GM23338 (cell line): ENCODE data around the gene HSPBAP1. TPM values are rescaled to one million over a fixed set of nuclear protein-coding genes. Genes with fewer than 3 reads are reported as not detected.

ENCODE experiments used
- ATAC-seq: fragments of 200-7000 bp; cut with Tn5 transposase; 3 replicates; pipeline ENCODE4 v1.9.1; 2020
- DNase-seq: peaks from one replicate; pipeline ENCODE4 v3.0.0-alpha.2; 2015; ENCODE audit warnings: low spot score
- H2AFZ ChIP-seq: fragments of 200-600 bp; sonication (generic); 2 replicates; pipeline ENCODE4 v1.8.0; 2016; ENCODE audit warnings: antibody characterized with exemption, mild to moderate bottlenecking, moderate library complexity
- H3F3A ChIP-seq: fragments of 200-600 bp; sonication (generic); replicated peaks from 2 replicates; pipeline ENCODE4 v1.8.0; 2017; ENCODE audit warnings: antibody characterized with exemption, mixed run types, low read depth
- H3K27ac ChIP-seq: fragments of 200-600 bp; sonication (generic); 2 replicates; pipeline ENCODE4 v1.6.1; 2016; ENCODE audit warnings: low read depth
- H3K27me3 ChIP-seq: fragments of 200-600 bp; sonication (generic); 2 replicates; pipeline ENCODE4 v1.8.0; 2016; ENCODE audit warnings: mild to moderate bottlenecking, mixed run types, moderate library complexity; ENCODE audit not compliant: insufficient read depth
- H3K36me3 ChIP-seq: fragments of 200-600 bp; sonication (generic); 2 replicates; pipeline ENCODE4 v1.8.0; 2016; ENCODE audit warnings: mild to moderate bottlenecking; ENCODE audit not compliant: insufficient read depth
- H3K4me1 ChIP-seq: fragments of 200-600 bp; sonication (generic); 2 replicates; pipeline ENCODE4 v1.8.0; 2016; ENCODE audit warnings: mild to moderate bottlenecking, moderate library complexity; ENCODE audit not compliant: insufficient read depth
- H3K4me2 ChIP-seq: fragments of 200-600 bp; sonication (generic); 2 replicates; pipeline ENCODE4 v1.7.1; 2017; ENCODE audit warnings: mixed run types
- H3K4me3 ChIP-seq: fragments of 200-600 bp; sonication (generic); 2 replicates; pipeline ENCODE4 v1.6.1; 2016; ENCODE audit warnings: mixed run types
- H3K79me2 ChIP-seq: fragments of 200-600 bp; sonication (generic); replicated peaks from 2 replicates; pipeline ENCODE4 v1.8.0; 2017; ENCODE audit warnings: mild to moderate bottlenecking; ENCODE audit not compliant: insufficient read depth
- H3K9me2 ChIP-seq: fragments of 200-600 bp; sonication (generic); 2 replicates; pipeline ENCODE4 v1.8.0; 2017; ENCODE audit not compliant: insufficient read depth
- H4K20me1 ChIP-seq: fragments of 200-600 bp; sonication (generic); replicated peaks from 2 replicates; pipeline ENCODE4 v1.8.0; 2017; ENCODE audit warnings: mild to moderate bottlenecking; ENCODE audit not compliant: insufficient read depth
- H3K27ac Mint-ChIP-seq: 2 replicates; pipeline ENCODE4 v1.8.0; 2020; ENCODE audit warnings: inconsistent platforms, mild to moderate bottlenecking, moderate library complexity, mixed read lengths
- H3K27me3 Mint-ChIP-seq: 3 replicates; pipeline ENCODE4 v1.8.0; 2022; ENCODE audit warnings: low read depth, mild to moderate bottlenecking, moderate library complexity, mixed read lengths, inconsistent platforms; ENCODE audit not compliant: insufficient read depth, poor library complexity
- H3K36me3 Mint-ChIP-seq: 3 replicates; pipeline ENCODE4 v1.8.0; 2021; ENCODE audit warnings: low read depth, mild to moderate bottlenecking, inconsistent platforms, moderate library complexity, mixed read lengths
- H3K4me1 Mint-ChIP-seq: 3 replicates; pipeline ENCODE4 v1.8.0; 2020; ENCODE audit warnings: mild to moderate bottlenecking, inconsistent platforms, mixed read lengths
- H3K4me3 Mint-ChIP-seq: 3 replicates; pipeline ENCODE4 v1.8.0; 2021; ENCODE audit warnings: moderate library complexity, mild to moderate bottlenecking, inconsistent platforms, mixed read lengths
- H3K9me3 Mint-ChIP-seq: 3 replicates; pipeline ENCODE4 v1.8.0; 2020; ENCODE audit warnings: moderate library complexity, mild to moderate bottlenecking, inconsistent platforms, mixed read lengths
- CREB1 ChIP-seq: fragments of 250-450 bp; sonication (Bioruptor Pico); IDR thresholded peaks from 2 replicates; pipeline ENCODE4 v1.5.0; 2020; ENCODE audit warnings: low read depth, mild to moderate bottlenecking, moderate library complexity
- EZH2phosphoT487 ChIP-seq: fragments of 200-600 bp; sonication (generic); IDR thresholded peaks from one replicate; pipeline ENCODE4 v1.8.1; 2018; ENCODE audit warnings: antibody characterized with exemption; ENCODE audit not compliant: unreplicated experiment
- POLR2AphosphoS5 ChIP-seq: IDR thresholded peaks from 2 replicates; pipeline ENCODE4 v1.6.1; 2016; ENCODE audit warnings: antibody characterized with exemption, low read depth
- STAT1 ChIP-seq: IDR thresholded peaks from one replicate; pipeline ENCODE4 v1.6.1; 2016; ENCODE audit warnings: antibody characterized with exemption; ENCODE audit not compliant: unreplicated experiment
- ZNF331 ChIP-seq: fragments of 250-450 bp; sonication (Bioruptor Pico); IDR thresholded peaks from 2 replicates; pipeline ENCODE4 v1.5.0; 2020; ENCODE audit warnings: low read depth, mild to moderate bottlenecking, moderate library complexity
- polyA plus RNA-seq: library from polyadenylated mRNA; unstranded; fragments of >200 nt; fragmentation: Nextera tagmentation; extraction: Ambion mirVana; gene quantifications from 2 replicates; pipeline ENCODE4 v1.2.1, GENCODE V29; 2016
- total RNA-seq: library from RNA; depleted of rRNA; stranded (reverse); fragments of >200 nt; shearing (Covaris generic); gene quantifications from 2 replicates; pipeline ENCODE4 v1.2.3, GENCODE V29; 2014
- TF ChIP-seq, protein P1 (sequence below), 2 experiments: fragments of 200-600 bp in 1 of 2; sonication (generic) in 1 of 2; conservative IDR thresholded peaks; 2 replicates each; pipeline versions ENCODE4 v1.5.1 to v1.6.1; 2016 to 2017; ENCODE audit warnings: antibody characterized with exemption in 2 of 2, low read depth in 2 of 2, mild to moderate bottlenecking in 2 of 2, moderate library complexity in 1 of 2
- TF ChIP-seq, protein P2 (sequence below): IDR thresholded peaks from one replicate; pipeline ENCODE4 v1.6.1; 2018; ENCODE audit warnings: antibody characterized with exemption; ENCODE audit not compliant: unreplicated experiment
- TF ChIP-seq, protein P3 (sequence below): fragments of 250-450 bp; sonication (Bioruptor Pico); IDR thresholded peaks from 2 replicates; pipeline ENCODE4 v1.5.0; 2020; ENCODE audit warnings: mild to moderate bottlenecking, moderate library complexity

HSPBAP1 gene
- total and polyA plus RNA-seq, 2 experiments from 2014 or later: 8.0 to 11.7 TPM

DNA sequence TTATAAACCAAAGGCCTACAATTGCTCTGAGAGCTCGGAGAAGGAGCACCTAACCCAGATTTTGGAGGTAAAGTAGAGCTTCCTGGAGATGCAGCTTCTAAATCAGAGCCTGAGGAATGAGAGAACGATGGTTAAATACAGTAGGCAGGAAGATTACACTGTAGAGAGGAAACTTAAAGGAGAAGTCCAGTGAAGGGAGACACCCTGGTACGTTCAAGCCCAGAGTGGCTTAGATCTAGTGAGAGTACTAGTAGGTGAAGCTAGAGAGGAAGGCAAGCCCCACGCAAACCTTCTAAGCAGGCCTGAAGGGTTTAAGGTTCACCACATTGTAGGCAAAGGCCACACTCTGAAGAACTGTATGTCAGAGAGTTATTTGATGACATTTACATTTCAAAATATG lies 34.6 kb upstream of the HSPBAP1 start (continued):
- TF ChIP-seq, protein P1, sequence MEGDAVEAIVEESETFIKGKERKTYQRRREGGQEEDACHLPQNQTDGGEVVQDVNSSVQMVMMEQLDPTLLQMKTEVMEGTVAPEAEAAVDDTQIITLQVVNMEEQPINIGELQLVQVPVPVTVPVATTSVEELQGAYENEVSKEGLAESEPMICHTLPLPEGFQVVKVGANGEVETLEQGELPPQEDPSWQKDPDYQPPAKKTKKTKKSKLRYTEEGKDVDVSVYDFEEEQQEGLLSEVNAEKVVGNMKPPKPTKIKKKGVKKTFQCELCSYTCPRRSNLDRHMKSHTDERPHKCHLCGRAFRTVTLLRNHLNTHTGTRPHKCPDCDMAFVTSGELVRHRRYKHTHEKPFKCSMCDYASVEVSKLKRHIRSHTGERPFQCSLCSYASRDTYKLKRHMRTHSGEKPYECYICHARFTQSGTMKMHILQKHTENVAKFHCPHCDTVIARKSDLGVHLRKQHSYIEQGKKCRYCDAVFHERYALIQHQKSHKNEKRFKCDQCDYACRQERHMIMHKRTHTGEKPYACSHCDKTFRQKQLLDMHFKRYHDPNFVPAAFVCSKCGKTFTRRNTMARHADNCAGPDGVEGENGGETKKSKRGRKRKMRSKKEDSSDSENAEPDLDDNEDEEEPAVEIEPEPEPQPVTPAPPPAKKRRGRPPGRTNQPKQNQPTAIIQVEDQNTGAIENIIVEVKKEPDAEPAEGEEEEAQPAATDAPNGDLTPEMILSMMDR (conservative IDR thresholded peaks at IDR 0.05; ENCODE audit: low read depth in 2 of 2): no peak
- TF ChIP-seq ZNF331 (CRISPR knock-in tag) (no peak), CREB1 (no peak), STAT1 (no peak)

DNA sequence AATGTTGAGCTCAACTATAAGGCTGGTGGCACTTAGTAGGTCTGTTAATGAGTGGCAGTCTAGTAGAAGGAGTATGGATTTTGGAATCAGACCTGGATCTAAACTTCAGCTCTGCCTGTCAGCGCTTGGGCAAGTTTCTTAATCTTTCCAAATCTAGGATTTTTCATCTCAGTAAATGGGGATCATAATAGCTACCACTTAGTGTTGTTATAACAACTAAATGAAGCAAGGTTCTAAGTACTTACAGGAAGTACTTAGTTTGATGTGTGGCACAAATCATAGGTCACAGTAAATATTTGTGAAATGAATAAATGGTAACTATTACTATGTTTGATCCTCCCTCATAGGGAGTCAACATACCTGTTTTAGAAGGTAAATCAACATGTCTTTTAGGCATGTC lies 32.6 kb upstream of the HSPBAP1 start:
- H3K27ac Mint-ChIP-seq: no peak overlapping the region
- Histone ChIP-seq H4K20me1 (no peaks in the 10 kb centered on the region; the same call in 1 of the 2 replicates), H3F3A (no peaks in the 10 kb centered on the region), H3K4me1 (no peaks in the 10 kb centered on the region), H3K4me2 (no peak overlapping the region), H3K27ac (no peak overlapping the region), H3K9me2 (no peaks in the 10 kb centered on the region), H3K36me3 (no peaks in the 10 kb centered on the region), H2AFZ (no peak overlapping the region), H3K4me3 (no peak overlapping the region), H3K79me2 (no peaks in the 10 kb centered on the region), H3K27me3 (no peaks in the 10 kb centered on the region)
- H3K4me3 Mint-ChIP-seq: no peak overlapping the region
- peaks cover 3% of the 10 kb centered on the region for H3K27me3 Mint-ChIP-seq
- TF ChIP-seq POLR2AphosphoS5 (no peak), ZNF331 (CRISPR knock-in tag) (no peak), EZH2phosphoT487 (no peak), CREB1 (no peak)
- TF ChIP-seq, protein P2, sequence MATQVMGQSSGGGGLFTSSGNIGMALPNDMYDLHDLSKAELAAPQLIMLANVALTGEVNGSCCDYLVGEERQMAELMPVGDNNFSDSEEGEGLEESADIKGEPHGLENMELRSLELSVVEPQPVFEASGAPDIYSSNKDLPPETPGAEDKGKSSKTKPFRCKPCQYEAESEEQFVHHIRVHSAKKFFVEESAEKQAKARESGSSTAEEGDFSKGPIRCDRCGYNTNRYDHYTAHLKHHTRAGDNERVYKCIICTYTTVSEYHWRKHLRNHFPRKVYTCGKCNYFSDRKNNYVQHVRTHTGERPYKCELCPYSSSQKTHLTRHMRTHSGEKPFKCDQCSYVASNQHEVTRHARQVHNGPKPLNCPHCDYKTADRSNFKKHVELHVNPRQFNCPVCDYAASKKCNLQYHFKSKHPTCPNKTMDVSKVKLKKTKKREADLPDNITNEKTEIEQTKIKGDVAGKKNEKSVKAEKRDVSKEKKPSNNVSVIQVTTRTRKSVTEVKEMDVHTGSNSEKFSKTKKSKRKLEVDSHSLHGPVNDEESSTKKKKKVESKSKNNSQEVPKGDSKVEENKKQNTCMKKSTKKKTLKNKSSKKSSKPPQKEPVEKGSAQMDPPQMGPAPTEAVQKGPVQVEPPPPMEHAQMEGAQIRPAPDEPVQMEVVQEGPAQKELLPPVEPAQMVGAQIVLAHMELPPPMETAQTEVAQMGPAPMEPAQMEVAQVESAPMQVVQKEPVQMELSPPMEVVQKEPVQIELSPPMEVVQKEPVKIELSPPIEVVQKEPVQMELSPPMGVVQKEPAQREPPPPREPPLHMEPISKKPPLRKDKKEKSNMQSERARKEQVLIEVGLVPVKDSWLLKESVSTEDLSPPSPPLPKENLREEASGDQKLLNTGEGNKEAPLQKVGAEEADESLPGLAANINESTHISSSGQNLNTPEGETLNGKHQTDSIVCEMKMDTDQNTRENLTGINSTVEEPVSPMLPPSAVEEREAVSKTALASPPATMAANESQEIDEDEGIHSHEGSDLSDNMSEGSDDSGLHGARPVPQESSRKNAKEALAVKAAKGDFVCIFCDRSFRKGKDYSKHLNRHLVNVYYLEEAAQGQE: no peak
- TF ChIP-seq, protein P1 (conservative IDR thresholded peaks at IDR 0.05; ENCODE audit: low read depth in 2 of 2): no peak
- TF ChIP-seq, protein P3, sequence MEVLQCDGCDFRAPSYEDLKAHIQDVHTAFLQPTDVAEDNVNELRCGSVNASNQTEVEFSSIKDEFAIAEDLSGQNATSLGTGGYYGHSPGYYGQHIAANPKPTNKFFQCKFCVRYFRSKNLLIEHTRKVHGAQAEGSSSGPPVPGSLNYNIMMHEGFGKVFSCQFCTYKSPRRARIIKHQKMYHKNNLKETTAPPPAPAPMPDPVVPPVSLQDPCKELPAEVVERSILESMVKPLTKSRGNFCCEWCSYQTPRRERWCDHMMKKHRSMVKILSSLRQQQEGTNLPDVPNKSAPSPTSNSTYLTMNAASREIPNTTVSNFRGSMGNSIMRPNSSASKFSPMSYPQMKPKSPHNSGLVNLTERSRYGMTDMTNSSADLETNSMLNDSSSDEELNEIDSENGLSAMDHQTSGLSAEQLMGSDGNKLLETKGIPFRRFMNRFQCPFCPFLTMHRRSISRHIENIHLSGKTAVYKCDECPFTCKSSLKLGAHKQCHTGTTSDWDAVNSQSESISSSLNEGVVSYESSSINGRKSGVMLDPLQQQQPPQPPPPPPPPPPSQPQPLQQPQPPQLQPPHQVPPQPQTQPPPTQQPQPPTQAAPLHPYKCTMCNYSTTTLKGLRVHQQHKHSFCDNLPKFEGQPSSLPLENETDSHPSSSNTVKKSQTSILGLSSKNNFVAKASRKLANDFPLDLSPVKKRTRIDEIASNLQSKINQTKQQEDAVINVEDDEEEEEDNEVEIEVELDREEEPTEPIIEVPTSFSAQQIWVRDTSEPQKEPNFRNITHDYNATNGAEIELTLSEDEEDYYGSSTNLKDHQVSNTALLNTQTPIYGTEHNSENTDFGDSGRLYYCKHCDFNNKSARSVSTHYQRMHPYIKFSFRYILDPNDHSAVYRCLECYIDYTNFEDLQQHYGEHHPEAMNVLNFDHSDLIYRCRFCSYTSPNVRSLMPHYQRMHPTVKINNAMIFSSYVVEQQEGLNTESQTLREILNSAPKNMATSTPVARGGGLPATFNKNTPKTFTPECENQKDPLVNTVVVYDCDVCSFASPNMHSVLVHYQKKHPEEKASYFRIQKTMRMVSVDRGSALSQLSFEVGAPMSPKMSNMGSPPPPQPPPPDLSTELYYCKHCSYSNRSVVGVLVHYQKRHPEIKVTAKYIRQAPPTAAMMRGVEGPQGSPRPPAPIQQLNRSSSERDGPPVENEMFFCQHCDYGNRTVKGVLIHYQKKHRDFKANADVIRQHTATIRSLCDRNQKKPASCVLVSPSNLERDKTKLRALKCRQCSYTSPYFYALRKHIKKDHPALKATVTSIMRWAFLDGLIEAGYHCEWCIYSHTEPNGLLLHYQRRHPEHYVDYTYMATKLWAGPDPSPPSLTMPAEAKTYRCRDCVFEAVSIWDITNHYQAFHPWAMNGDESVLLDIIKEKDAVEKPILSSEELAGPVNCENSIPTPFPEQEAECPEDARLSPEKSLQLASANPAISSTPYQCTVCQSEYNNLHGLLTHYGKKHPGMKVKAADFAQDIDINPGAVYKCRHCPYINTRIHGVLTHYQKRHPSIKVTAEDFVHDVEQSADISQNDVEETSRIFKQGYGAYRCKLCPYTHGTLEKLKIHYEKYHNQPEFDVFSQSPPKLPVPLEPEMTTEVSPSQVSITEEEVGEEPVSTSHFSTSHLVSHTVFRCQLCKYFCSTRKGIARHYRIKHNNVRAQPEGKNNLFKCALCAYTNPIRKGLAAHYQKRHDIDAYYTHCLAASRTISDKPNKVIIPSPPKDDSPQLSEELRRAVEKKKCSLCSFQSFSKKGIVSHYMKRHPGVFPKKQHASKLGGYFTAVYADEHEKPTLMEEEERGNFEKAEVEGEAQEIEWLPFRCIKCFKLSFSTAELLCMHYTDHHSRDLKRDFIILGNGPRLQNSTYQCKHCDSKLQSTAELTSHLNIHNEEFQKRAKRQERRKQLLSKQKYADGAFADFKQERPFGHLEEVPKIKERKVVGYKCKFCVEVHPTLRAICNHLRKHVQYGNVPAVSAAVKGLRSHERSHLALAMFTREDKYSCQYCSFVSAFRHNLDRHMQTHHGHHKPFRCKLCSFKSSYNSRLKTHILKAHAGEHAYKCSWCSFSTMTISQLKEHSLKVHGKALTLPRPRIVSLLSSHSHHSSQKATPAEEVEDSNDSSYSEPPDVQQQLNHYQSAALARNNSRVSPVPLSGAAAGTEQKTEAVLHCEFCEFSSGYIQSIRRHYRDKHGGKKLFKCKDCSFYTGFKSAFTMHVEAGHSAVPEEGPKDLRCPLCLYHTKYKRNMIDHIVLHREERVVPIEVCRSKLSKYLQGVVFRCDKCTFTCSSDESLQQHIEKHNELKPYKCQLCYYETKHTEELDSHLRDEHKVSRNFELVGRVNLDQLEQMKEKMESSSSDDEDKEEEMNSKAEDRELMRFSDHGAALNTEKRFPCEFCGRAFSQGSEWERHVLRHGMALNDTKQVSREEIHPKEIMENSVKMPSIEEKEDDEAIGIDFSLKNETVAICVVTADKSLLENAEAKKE (CRISPR knock-in tag): no peak
- no peaks in the 10 kb centered on the region for H3K4me1 Mint-ChIP-seq
- no peak for DNase-seq
- H3K36me3 Mint-ChIP-seq: no peaks in the 10 kb centered on the region
- no peaks in the 10 kb centered on the region for H3K9me3 Mint-ChIP-seq
- no peak for ATAC-seq
